ENCODE data around the gene HCRTR1.

Gene HCRTR1

GRCh38 chr1:31598980-31599379 lies 18.5 kb upstream of the HCRTR1 start:
- no peak for DNase-seq (ENCODE audit: low read depth, low spot score)

GRCh38 chr1:31600641-31601040 lies 16.8 kb upstream of the HCRTR1 start:
- DNase-seq (ENCODE audit: low read depth, low spot score): no peak

- no peak for DNase-seq (ENCODE audit: low read depth, low spot score)
Measured at GRCh38 chr1:31602081-31602480, 15.4 kb upstream of the HCRTR1 start.

- no peak for DNase-seq (ENCODE audit: low read depth, low spot score)
Measured at GRCh38 chr1:31605908-31606427, 11.5 kb upstream of the HCRTR1 start.

- DNase-seq (ENCODE audit: low read depth, low spot score): no peak
Measured at GRCh38 chr1:31607360-31607759, 10.1 kb upstream of the HCRTR1 start.

- no peak for DNase-seq (ENCODE audit: low read depth, low spot score)
Measured at GRCh38 chr1:31609514-31610118, 7.9 kb upstream of the HCRTR1 start.

- no peak for DNase-seq (ENCODE audit: low read depth, low spot score)
Measured at GRCh38 chr1:31614414-31615005, 3.0 kb upstream of the HCRTR1 start.

- peak; percentile 38 for DNase-seq (ENCODE audit: low read depth, low spot score)
Measured at GRCh38 chr1:31615414-31615813, 2.1 kb upstream of the HCRTR1 start.

GRCh38 chr1:31615939-31616338 lies 1.6 kb upstream of the HCRTR1 start:
- no peak for DNase-seq (ENCODE audit: low read depth, low spot score)

- DNase-seq (ENCODE audit: low read depth, low spot score): peak; percentile 83
Measured at GRCh38 chr1:31617916-31618746, 642 bp downstream of the HCRTR1 start.

GRCh38 chr1:31618916-31619846 lies 1.7 kb downstream of the HCRTR1 start:
- DNase-seq (ENCODE audit: low read depth, low spot score): no peak

GRCh38 chr1:31620631-31621497 lies 3.4 kb downstream of the HCRTR1 start:
- no peak for DNase-seq (ENCODE audit: low read depth, low spot score)

GRCh38 chr1:31621498-31621820 lies 4.0 kb downstream of the HCRTR1 start:
- no peak for DNase-seq (ENCODE audit: low read depth, low spot score)

GRCh38 chr1:31621847-31622730 lies 4.6 kb downstream of the HCRTR1 start:
- DNase-seq (ENCODE audit: low read depth, low spot score): no peak

GRCh38 chr1:31623365-31623764 lies 5.9 kb downstream of the HCRTR1 start:
- DNase-seq (ENCODE audit: low read depth, low spot score): no peak

- no peak for DNase-seq (ENCODE audit: low read depth, low spot score)
Measured at GRCh38 chr1:31624309-31624708, 6.8 kb downstream of the HCRTR1 start.

- DNase-seq (ENCODE audit: low read depth, low spot score): no peak
Measured at GRCh38 chr1:31624731-31625514, 7.4 kb downstream of the HCRTR1 start.

GRCh38 chr1:31625561-31626222 lies 8.2 kb downstream of the HCRTR1 start:
- DNase-seq (ENCODE audit: low read depth, low spot score): peak; percentile 74

Data from astrocyte of the hippocampus (primary cell).